Upper lobe of left lung (tissue), 6 donors: Measurements from ENCODE around the gene TIRAP. TPM values are rescaled to one million over a fixed set of nuclear protein-coding genes. Genes with fewer than 3 reads are reported as not detected.
A peak's percentile ranks its signal among the peaks of the same experiment; 100 is the strongest.

Experiments
- ATAC-seq, 2 donors: fragments of 200-7000 bp; cut with Tn5 transposase; one replicate each; pipeline ENCODE4 v1.9.1; 2022; ENCODE audit warnings: mild to moderate bottlenecking in 2 of 2, moderate library complexity in 2 of 2; ENCODE audit not compliant: low FRiP score in 2 of 2
- DNase-seq, 2 donors: peaks; one replicate each; pipeline ENCODE4 v3.0.0-alpha.2; 2019 to 2020
- H3K27ac ChIP-seq, 4 donors: fragments of 200-600 bp; sonication (generic); one replicate each; pipeline ENCODE4 v1.5.1; 2016 to 2019
- H3K27me3 ChIP-seq, 4 donors: fragments of 200-600 bp; sonication (generic); one replicate each; pipeline ENCODE4 v1.5.1; 2017 to 2019
- H3K36me3 ChIP-seq, 4 donors: fragments of 200-600 bp; sonication (generic); one replicate each; pipeline ENCODE4 v1.5.1; 2016 to 2019
- H3K4me1 ChIP-seq, 4 donors: fragments of 200-600 bp; sonication (generic); one replicate each; pipeline ENCODE4 v1.5.1; 2018 to 2019
- H3K4me3 ChIP-seq, 4 donors: fragments of 200-600 bp; sonication (generic); one replicate each; pipeline ENCODE4 v1.5.1; 2017 to 2019; ENCODE audit warnings: mild to moderate bottlenecking in 2 of 4, moderate library complexity in 1 of 4
- H3K9me3 ChIP-seq, 4 donors: fragments of 200-600 bp; sonication (generic); one replicate each; pipeline ENCODE4 v1.5.1; 2018 to 2019
- CTCF ChIP-seq, 6 experiments: fragments of 450-650 bp in 4 of 6; fragments of 200-600 bp in 2 of 6; sonication (generic) in 2 of 6; IDR thresholded peaks; one replicate each; pipeline ENCODE4 v1.5.1; 2016 to 2019; ENCODE audit warnings: antibody characterized with exemption in 6 of 6
- EP300 ChIP-seq, 4 donors: sonication (generic); formaldehyde crosslinking; IDR thresholded peaks; one replicate each; pipeline ENCODE4 v1.5.1; 2017; ENCODE audit warnings: antibody characterized with exemption in 4 of 4, control low read depth in 2 of 4
- POLR2A ChIP-seq, 4 donors: fragments of 450-650 bp; IDR thresholded peaks; one replicate each; pipeline ENCODE4 v1.5.1; 2016 to 2017; ENCODE audit warnings: antibody characterized with exemption in 4 of 4, mild to moderate bottlenecking in 2 of 4
- POLR2AphosphoS5 ChIP-seq, 2 donors: sonication (generic); formaldehyde crosslinking; IDR thresholded peaks; one replicate each; pipeline ENCODE4 v1.5.1; 2017; ENCODE audit warnings: antibody characterized with exemption in 2 of 2
- WGBS, 2 donors: methylation state at CpG; one replicate each; pipeline ENCODE4 v1.1.5; 2017 to 2018; 5-methylcytosine and 5-hydroxymethylcytosine counted together
- total RNA-seq, 6 donors: library from RNA; depleted of rRNA in 4 of 6; stranded (reverse); fragments of >200 nt in 4 of 6; gene quantifications; one replicate each; pipeline versions ENCODE4 v1.1.0 to v1.2.1, GENCODE V29; 2016 to 2021
- donor health status: DM: no; HTN: no; CAD: no; lungs with moderate emphysema.
- donor health status: DM: no; HTN: yes; CAD: no; lungs with severe emphysema.

The TIRAP gene
- total RNA-seq, 6 donors from 2014 or later: 9.3 to 14.8 (median 11.6) TPM

DNA sequence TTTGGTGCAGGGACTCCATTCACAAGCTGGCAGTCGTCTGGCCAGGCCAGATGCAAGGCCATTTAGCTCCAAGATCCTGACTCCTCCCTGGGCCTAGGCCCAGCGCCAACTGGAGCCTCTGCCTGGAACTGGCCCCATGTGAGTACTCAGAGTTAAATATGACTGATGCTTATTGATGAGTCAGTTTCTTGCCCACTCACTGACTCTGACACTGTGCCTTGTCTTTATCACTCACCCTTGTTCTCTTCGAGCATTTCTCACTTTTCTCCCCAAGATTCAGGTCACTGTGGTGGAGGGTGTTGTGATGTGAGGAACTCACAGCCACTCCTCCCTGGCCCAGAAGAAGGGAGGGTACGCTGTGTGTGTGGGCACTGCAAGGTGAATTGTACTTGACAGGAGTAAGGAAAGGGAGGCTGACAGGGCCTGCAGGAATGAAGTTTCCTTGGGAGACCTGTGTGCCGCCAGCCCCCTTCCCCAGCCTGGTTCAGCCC is 49.4 kb downstream of the TIRAP start:
- TF ChIP-seq CTCF (IDR thresholded peaks at IDR 0.05) (no peak), POLR2A (IDR thresholded peaks at IDR 0.05) (no peak), POLR2AphosphoS5 (IDR thresholded peaks at IDR 0.05) (no peak), EP300 (IDR thresholded peaks at IDR 0.05) (no peak)
- no peaks in the 10 kb centered on the region for H3K27me3 ChIP-seq
- DNase-seq (no peak), ATAC-seq (peak; percentile 34 to 82)
- no peak overlapping the region for H3K4me3 ChIP-seq
- H3K27ac ChIP-seq: no peak overlapping the region
- WGBS, 2 donors: 77 to 78% methylated on average over 5 of the region's 5 CpGs
- peaks cover 0 to 15% (median 6%) of the 10 kb centered on the region in 4 donors for H3K36me3 ChIP-seq
- no peaks in the 10 kb centered on the region for H3K9me3 ChIP-seq
- peaks cover 0 to 8% (median 3%) of the 10 kb centered on the region in 4 donors for H3K4me1 ChIP-seq

DNA sequence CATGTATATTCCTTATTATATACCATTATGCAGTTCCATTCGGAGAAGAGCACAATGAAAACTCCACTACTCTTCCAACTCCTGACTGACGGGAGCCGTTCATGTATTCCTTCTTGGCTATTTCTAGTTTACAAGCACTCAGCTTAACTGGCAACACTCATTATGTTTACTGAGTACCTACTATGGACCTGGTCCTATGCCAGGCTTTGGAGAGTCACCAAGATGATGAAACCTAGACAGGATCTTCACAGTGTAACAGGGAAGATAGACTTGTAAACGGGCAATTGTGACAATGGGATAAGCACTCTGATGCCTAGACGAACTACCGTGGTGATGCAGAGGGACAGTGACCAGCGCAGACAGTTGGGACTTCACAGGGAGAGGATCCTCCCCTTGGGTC is 50.2 kb downstream of the TIRAP start:
- no peaks in the 10 kb centered on the region for H3K27me3 ChIP-seq
- 84 to 87% methylated on average over 7 of the region's 7 CpGs for WGBS, 2 donors
- H3K4me1 ChIP-seq: peaks cover 0 to 15% (median 4%) of the 10 kb centered on the region in 4 donors
- no peak overlapping the region for H3K27ac ChIP-seq
- no peak overlapping the region for H3K4me3 ChIP-seq
- no peak for ATAC-seq
- TF ChIP-seq POLR2AphosphoS5 (IDR thresholded peaks at IDR 0.05): no peak
- no peak for TF ChIP-seq CTCF (IDR thresholded peaks at IDR 0.05)
- TF ChIP-seq EP300 (IDR thresholded peaks at IDR 0.05): no peak
- no peak for TF ChIP-seq POLR2A (IDR thresholded peaks at IDR 0.05)
- peaks cover 0 to 15% (median 6%) of the 10 kb centered on the region in 4 donors for H3K36me3 ChIP-seq
- H3K9me3 ChIP-seq: no peaks in the 10 kb centered on the region
- DNase-seq: no peak

DNA sequence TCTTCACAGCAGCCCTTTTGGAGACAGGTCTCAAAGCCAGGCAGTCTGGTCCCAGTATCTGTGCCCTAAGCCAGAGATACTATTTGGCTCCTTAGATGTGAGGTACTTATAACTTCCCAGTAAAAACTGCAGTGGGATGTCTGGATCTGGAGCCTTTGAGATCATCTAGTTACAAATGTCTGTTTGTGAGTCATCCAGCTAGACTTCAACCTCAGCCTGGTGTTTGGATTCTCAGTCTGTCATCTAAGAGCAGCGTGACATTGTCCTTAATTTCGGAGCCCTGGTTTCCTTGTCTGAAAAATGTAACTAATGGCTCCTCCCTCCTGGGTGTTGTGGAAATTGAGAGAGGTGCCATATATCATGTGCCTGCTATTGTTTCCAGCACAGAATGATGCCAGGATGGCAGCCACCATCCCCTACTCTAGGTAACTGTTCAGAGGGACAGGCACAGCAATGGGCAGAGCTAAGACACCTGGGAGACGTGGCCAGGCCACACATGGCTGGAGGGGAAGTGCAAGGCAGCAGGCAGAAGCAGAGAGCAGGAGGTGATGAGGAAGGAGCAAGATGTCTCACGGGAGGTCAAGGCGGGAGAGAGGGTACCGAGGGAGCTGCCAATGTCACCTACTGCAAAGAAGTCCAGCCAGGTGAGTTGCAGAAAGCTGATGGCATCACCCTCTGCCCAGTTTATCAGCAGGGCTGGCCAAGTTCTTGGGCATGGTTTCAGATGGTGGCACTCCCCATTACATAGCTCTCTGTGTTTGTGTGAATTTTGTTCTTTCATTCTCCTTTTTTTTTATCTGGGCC is 52.0 kb downstream of the TIRAP start:
- TF ChIP-seq POLR2AphosphoS5 (IDR thresholded peaks at IDR 0.05) (no peak), CTCF (IDR thresholded peaks at IDR 0.05) (no peak), EP300 (IDR thresholded peaks at IDR 0.05) (no peak), POLR2A (IDR thresholded peaks at IDR 0.05) (no peak)
- DNase-seq (no peak), ATAC-seq (peak in 1 of 2 donors; percentile 70)
- H3K27ac ChIP-seq: no peak overlapping the region
- no peak overlapping the region for H3K4me3 ChIP-seq
- H3K9me3 ChIP-seq: no peaks in the 10 kb centered on the region
- H3K4me1 ChIP-seq: peaks cover 3 to 29% (median 19%) of the 10 kb centered on the region in 4 donors
- peaks cover 0 to 23% (median 7%) of the 10 kb centered on the region in 4 donors for H3K36me3 ChIP-seq
- WGBS, 2 donors: 88 to 92% methylated on average over 6 of the region's 6 CpGs
- no peaks in the 10 kb centered on the region for H3K27me3 ChIP-seq

GRCh38 chr11:126335463-126335760 is 52.5 kb downstream of the TIRAP start:
- H3K27me3 ChIP-seq: no peaks in the 10 kb centered on the region
- peaks cover 3 to 32% (median 22%) of the 10 kb centered on the region in 4 donors for H3K4me1 ChIP-seq
- 85 to 91% methylated on average over 5 of the region's 5 CpGs for WGBS, 2 donors
- H3K36me3 ChIP-seq: peaks cover 0 to 23% (median 7%) of the 10 kb centered on the region in 4 donors
- H3K9me3 ChIP-seq: no peaks in the 10 kb centered on the region
- H3K4me3 ChIP-seq: no peak overlapping the region
- no peak for DNase-seq
- H3K27ac ChIP-seq: no peak overlapping the region
- TF ChIP-seq POLR2AphosphoS5 (IDR thresholded peaks at IDR 0.05) (no peak), EP300 (IDR thresholded peaks at IDR 0.05) (no peak), POLR2A (IDR thresholded peaks at IDR 0.05) (no peak), CTCF (IDR thresholded peaks at IDR 0.05) (no peak)
- ATAC-seq: no peak
